CD1c-positive myeloid dendritic cell (primary cell): ENCODE data around the gene RNF112.

Experiments
- DNase-seq: peaks from one replicate; pipeline ENCODE4 v3.0.0-alpha.2; 2016; ENCODE audit errors: extremely low spot score

RNF112 gene

GRCh38 chr17:19410875-19411620 lies at the start of gene RNF112:
RNF112 (plus strand) TSS chr17:19411232; CDS start chr17:19411409, 177 bp downstream.
- DNase-seq = no peak

- no peak for DNase-seq
These were observed 49.7 kb upstream of the RNF112 start for GRCh38 chr17:19361326-19361725.

GRCh38 chr17:19361944-19362276 lies 49.1 kb upstream of the RNF112 start:
- DNase-seq = no peak

GRCh38 chr17:19362277-19363113 lies 48.5 kb upstream of the RNF112 start, which contains the start of gene B9D1:
B9D1 (minus strand) TSS chr17:19362723; CDS start chr17:19362569, 154 bp downstream.
- peak; percentile 95 for DNase-seq

GRCh38 chr17:19363114-19363438 lies 48.0 kb upstream of the RNF112 start:
- no peak for DNase-seq

GRCh38 chr17:19363460-19364035 lies 47.5 kb upstream of the RNF112 start:
- DNase-seq = no peak

- no peak for DNase-seq
These were observed 46.1 kb upstream of the RNF112 start for GRCh38 chr17:19364699-19365498.

- no peak for DNase-seq
These were observed 45.6 kb upstream of the RNF112 start for GRCh38 chr17:19365499-19365817.

GRCh38 chr17:19365833-19366636 lies 45.0 kb upstream of the RNF112 start:
- no peak for DNase-seq

- DNase-seq = no peak
These were observed 44.4 kb upstream of the RNF112 start for GRCh38 chr17:19366637-19366972.

GRCh38 chr17:19368229-19368628 lies 42.8 kb upstream of the RNF112 start:
- no peak for DNase-seq

GRCh38 chr17:19369107-19369778 lies 41.8 kb upstream of the RNF112 start:
- DNase-seq = no peak

- no peak for DNase-seq
These were observed 41.1 kb upstream of the RNF112 start for GRCh38 chr17:19369846-19370492.

- DNase-seq = peak; percentile 52
These were observed 40.5 kb upstream of the RNF112 start for GRCh38 chr17:19370493-19370960.

GRCh38 chr17:19371259-19372010 lies 39.6 kb upstream of the RNF112 start:
- peak; percentile 26 for DNase-seq

- no peak for DNase-seq
These were observed 39.0 kb upstream of the RNF112 start for GRCh38 chr17:19372011-19372370.

GRCh38 chr17:19372439-19372838 lies 38.6 kb upstream of the RNF112 start:
- no peak for DNase-seq

- peak; percentile 63 for DNase-seq
These were observed 38.0 kb upstream of the RNF112 start for GRCh38 chr17:19372866-19373504.

- DNase-seq = no peak
These were observed 36.9 kb upstream of the RNF112 start for GRCh38 chr17:19374136-19374535.
